ENCODE measurements around the gene GALNT9. TPM values are rescaled to one million over a fixed set of nuclear protein-coding genes. Genes with fewer than 3 reads are reported as not detected.

Gene GALNT9
- total and polyA plus RNA-seq, 2 experiments from 2014 or later: 0.33 to 1.4 TPM

DNA sequence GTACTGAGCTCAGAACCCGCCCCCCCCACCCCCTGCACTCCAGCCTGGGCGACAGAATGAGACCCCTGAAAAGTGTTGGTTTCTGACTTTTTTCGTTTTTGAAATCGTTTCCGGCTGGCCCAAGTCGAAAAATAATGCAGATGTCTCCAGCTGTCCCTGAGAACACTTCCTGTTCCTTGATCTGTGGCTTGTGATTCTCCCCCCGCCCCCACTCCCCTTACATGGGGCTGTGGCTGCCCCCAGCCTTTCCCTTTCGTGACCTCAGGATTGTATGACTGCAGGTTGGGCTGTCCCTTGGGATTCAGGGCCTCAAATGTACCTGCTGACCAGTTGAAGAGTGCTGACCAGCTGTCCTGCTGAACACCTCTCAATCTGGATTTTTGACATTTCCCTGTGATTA, 151.1 kb downstream of the GALNT9 start:
- no peak overlapping the region for H3K4me2 ChIP-seq (ENCODE audit: unreplicated experiment)
- no peaks in the 10 kb centered on the region for H3K9me2 ChIP-seq (ENCODE audit: insufficient read depth)
- DNase-seq: no peak
- H3K27me3 ChIP-seq (replicated peaks; ENCODE audit: insufficient read depth): peaks cover 32% of the 10 kb centered on the region
- H3K9ac ChIP-seq: no peak overlapping the region
- no peak for TF ChIP-seq EZH2phosphoT487 (IDR thresholded peaks at IDR 0.05; ENCODE audit: insufficient read depth, low read depth)
- no peak for TF ChIP-seq EZH2 (IDR thresholded peaks at IDR 0.05; ENCODE audit: insufficient read depth, poor library complexity, severe bottlenecking)
- H3K36me3 ChIP-seq (ENCODE audit: low read depth): no peaks in the 10 kb centered on the region
- H3F3A ChIP-seq (ENCODE audit: insufficient read depth): no peaks in the 10 kb centered on the region
- in situ Hi-C loops (cut with MboI): no loop called here
- no peak overlapping the region for H2AFZ ChIP-seq
- WGBS, 2 experiments (ENCODE audit: low coverage in 1 of 2, low lambda C conversion rate in 2 of 2, missing lambda C conversion rate in 2 of 2): 20 to 38% methylated on average over 2 to 8 of the region's 8 CpGs
- H4K20me1 ChIP-seq (ENCODE audit: insufficient read depth): no peaks in the 10 kb centered on the region
- H3K79me2 ChIP-seq (ENCODE audit: insufficient read depth): no peaks in the 10 kb centered on the region
- no peak overlapping the region for H3K4me3 ChIP-seq
- H3K4me1 ChIP-seq (ENCODE audit: insufficient read depth): no peaks in the 10 kb centered on the region
- no peak overlapping the region for H3K27ac ChIP-seq
- H3K9me3 ChIP-seq (ENCODE audit: low read depth): no peaks in the 10 kb centered on the region

DNA sequence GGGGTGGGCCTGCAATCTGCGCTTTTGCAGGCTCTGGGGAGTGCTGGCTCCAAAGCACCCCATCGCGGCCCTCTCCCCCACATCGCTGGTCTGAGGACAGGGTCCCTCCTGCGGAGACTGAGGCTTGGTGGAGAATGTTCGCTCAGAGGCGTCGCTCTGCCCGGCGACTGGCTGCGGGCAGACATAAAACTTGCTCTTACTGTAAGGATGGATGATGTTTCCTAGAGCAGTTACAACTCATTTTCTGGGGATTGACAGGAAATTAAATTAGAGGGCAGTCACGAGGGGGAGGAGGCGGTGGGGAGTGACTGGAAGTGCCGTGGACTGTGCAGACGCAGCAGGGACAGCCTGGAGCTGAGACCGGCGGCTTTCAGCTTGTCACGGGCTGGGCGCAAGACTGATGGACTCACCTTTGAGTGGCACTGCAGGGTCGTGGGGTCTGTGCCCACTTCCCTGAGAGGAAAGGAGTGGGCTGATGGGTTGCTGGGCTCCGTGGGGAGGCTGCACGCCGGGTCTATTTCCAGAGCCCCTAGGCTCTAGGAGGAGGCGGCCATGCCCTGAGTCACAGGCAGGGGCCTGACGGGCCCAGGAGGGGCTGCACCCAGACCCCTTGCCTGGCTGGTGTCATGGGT, 152.4 kb downstream of the GALNT9 start:
- Histone ChIP-seq H2AFZ (no peak overlapping the region), H3K27me3 (replicated peaks; ENCODE audit: insufficient read depth) (peaks cover 23% of the 10 kb centered on the region), H3K4me3 (no peak overlapping the region), H3F3A (ENCODE audit: insufficient read depth) (no peaks in the 10 kb centered on the region), H3K36me3 (ENCODE audit: low read depth) (no peaks in the 10 kb centered on the region), H4K20me1 (ENCODE audit: insufficient read depth) (no peaks in the 10 kb centered on the region), H3K79me2 (ENCODE audit: insufficient read depth) (no peaks in the 10 kb centered on the region), H3K4me2 (ENCODE audit: unreplicated experiment) (no peak overlapping the region), H3K4me1 (ENCODE audit: insufficient read depth) (no peaks in the 10 kb centered on the region), H3K27ac (no peak overlapping the region), H3K9me2 (ENCODE audit: insufficient read depth) (no peaks in the 10 kb centered on the region), H3K9ac (no peak overlapping the region), H3K9me3 (ENCODE audit: low read depth) (no peaks in the 10 kb centered on the region)
- WGBS, 2 experiments (ENCODE audit: low coverage in 1 of 2, low lambda C conversion rate in 2 of 2, missing lambda C conversion rate in 2 of 2): 62 to 64% methylated on average over 23 to 25 of the region's 25 CpGs
- in situ Hi-C loops (cut with MboI): no loop called here
- DNase-seq: no peak
- TF ChIP-seq EZH2 (IDR thresholded peaks at IDR 0.05; ENCODE audit: insufficient read depth, poor library complexity, severe bottlenecking): no peak
- no peak for TF ChIP-seq EZH2phosphoT487 (IDR thresholded peaks at IDR 0.05; ENCODE audit: insufficient read depth, low read depth)

DNA sequence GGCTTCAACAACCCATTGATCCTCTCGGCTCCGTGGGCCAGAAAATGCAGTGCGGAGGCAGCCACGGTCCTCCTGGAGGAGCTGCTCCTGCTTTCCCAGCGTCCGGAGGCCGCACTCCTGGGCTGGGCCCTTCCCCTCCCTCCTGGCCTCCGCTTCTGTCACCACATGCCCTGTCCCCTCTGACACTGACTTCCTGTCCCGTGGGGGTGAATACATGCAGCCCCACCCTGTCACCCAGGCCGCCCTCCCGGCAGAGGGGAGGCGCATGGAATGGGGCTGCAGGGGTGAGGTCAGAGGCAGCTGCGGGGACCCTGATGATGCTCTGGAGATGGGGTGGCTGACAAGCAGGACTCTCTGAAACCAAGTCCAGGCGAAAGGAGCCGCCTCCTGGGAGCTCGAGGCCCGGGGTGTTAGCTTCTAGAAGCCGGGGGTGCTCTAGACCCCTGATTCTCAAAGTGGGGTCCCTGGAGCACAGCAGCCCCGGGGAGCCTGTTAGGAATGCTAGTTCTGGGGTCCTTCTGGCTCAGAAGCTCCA, 152.9 kb downstream of the GALNT9 start:
- H3F3A ChIP-seq (ENCODE audit: insufficient read depth): no peaks in the 10 kb centered on the region
- H3K4me1 ChIP-seq (ENCODE audit: insufficient read depth): no peaks in the 10 kb centered on the region
- no peak overlapping the region for H3K9ac ChIP-seq
- H3K27me3 ChIP-seq (replicated peaks; ENCODE audit: insufficient read depth): peaks cover 23% of the 10 kb centered on the region
- no peaks in the 10 kb centered on the region for H3K79me2 ChIP-seq (ENCODE audit: insufficient read depth)
- H3K9me2 ChIP-seq (ENCODE audit: insufficient read depth): no peaks in the 10 kb centered on the region
- 42 to 53% methylated on average over 12 to 19 of the region's 19 CpGs for WGBS, 2 experiments (ENCODE audit: low coverage in 1 of 2, low lambda C conversion rate in 2 of 2, missing lambda C conversion rate in 2 of 2)
- no peak overlapping the region for H2AFZ ChIP-seq
- no peaks in the 10 kb centered on the region for H3K9me3 ChIP-seq (ENCODE audit: low read depth)
- H3K36me3 ChIP-seq (ENCODE audit: low read depth): no peaks in the 10 kb centered on the region
- no peak overlapping the region for H3K27ac ChIP-seq
- no peak overlapping the region for H3K4me3 ChIP-seq
- no peak for DNase-seq
- H3K4me2 ChIP-seq (ENCODE audit: unreplicated experiment): no peak overlapping the region
- in situ Hi-C loops (cut with MboI): no loop called here
- no peaks in the 10 kb centered on the region for H4K20me1 ChIP-seq (ENCODE audit: insufficient read depth)
- TF ChIP-seq EZH2 (IDR thresholded peaks at IDR 0.05; ENCODE audit: insufficient read depth, poor library complexity, severe bottlenecking): no peak
- TF ChIP-seq EZH2phosphoT487 (IDR thresholded peaks at IDR 0.05; ENCODE audit: insufficient read depth, low read depth): no peak

GRCh38 chr12:132175496-132176384, 153.6 kb downstream of the GALNT9 start:
- no peak for DNase-seq
- Histone ChIP-seq H3K79me2 (ENCODE audit: insufficient read depth) (no peaks in the 10 kb centered on the region), H3K4me2 (ENCODE audit: unreplicated experiment) (no peak overlapping the region), H3K36me3 (ENCODE audit: low read depth) (no peaks in the 10 kb centered on the region), H4K20me1 (ENCODE audit: insufficient read depth) (no peaks in the 10 kb centered on the region), H3K4me3 (no peak overlapping the region), H3K9me2 (ENCODE audit: insufficient read depth) (no peaks in the 10 kb centered on the region), H3F3A (ENCODE audit: insufficient read depth) (no peaks in the 10 kb centered on the region), H3K27ac (no peak overlapping the region), H3K27me3 (replicated peaks; ENCODE audit: insufficient read depth) (peaks cover 23% of the 10 kb centered on the region), H2AFZ (no peak overlapping the region), H3K4me1 (ENCODE audit: insufficient read depth) (no peaks in the 10 kb centered on the region; the same call in 1 of the 2 replicates), H3K9ac (no peak overlapping the region), H3K9me3 (ENCODE audit: low read depth) (no peaks in the 10 kb centered on the region)
- 41 to 48% methylated on average over 28 to 33 of the region's 35 CpGs for WGBS, 2 experiments (ENCODE audit: low coverage in 1 of 2, low lambda C conversion rate in 2 of 2, missing lambda C conversion rate in 2 of 2)
- in situ Hi-C loops (cut with MboI): no loop called here
- TF ChIP-seq EZH2 (IDR thresholded peaks at IDR 0.05; ENCODE audit: insufficient read depth, poor library complexity, severe bottlenecking): no peak
- no peak for TF ChIP-seq EZH2phosphoT487 (IDR thresholded peaks at IDR 0.05; ENCODE audit: insufficient read depth, low read depth)
